Endothelial cell of hepatic sinusoid (primary cell): ENCODE data around the gene SH2D3A.
"Not testable (repeated sequence)": the region's sequence is repeated elsewhere in the genome, so short reads cannot be mapped to it uniquely, and the experiment has no call there.

ENCODE experiments used
- in situ Hi-C: cut with HindIII; loops from 2 replicates; pipeline ENCODE4 v1.10.0; 2017; ENCODE audit warnings: low sequenced_read_pairs

The SH2D3A gene

DNA sequence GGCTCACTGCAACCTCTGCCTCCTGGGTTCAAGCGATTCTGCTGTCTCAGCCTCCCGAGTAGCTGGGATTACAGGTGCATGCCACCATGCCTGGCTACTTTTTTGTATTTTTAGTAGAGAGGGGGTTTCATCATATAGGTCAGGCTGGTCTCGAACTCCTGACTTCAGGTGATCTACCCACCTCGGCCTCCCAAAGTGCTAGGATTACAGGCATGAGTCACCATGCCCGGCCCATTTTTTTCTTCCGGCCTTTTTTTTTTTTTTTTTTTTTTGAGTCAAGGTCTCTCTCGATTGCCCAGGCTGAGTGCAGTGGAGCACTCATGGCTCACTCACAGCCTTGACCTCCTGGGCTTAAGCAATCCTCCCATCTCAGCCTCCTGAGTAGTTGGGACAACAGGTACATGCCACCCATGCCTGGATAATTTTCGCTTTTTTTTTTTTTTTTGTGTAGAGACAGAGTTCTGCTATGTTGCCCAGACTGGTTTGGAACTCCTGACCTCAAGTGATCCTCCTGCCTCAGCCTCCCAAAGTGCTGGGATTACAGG, 4.9 kb downstream of the SH2D3A start:
- in situ Hi-C loops, result not testable (repeated sequence)

GRCh38 chr19:6761053-6761676, 6.1 kb downstream of the SH2D3A start:
- in situ Hi-C loops, result no loop called here

GRCh38 chr19:6760606-6761005, 6.6 kb downstream of the SH2D3A start:
- in situ Hi-C loops, result no loop called here

GRCh38 chr19:6754653-6755463, 12.4 kb downstream of the SH2D3A start:
- in situ Hi-C loops, result no loop called here

- in situ Hi-C loops, result no loop called here
These were observed 13.1 kb downstream of the SH2D3A start for GRCh38 chr19:6754136-6754535.

DNA sequence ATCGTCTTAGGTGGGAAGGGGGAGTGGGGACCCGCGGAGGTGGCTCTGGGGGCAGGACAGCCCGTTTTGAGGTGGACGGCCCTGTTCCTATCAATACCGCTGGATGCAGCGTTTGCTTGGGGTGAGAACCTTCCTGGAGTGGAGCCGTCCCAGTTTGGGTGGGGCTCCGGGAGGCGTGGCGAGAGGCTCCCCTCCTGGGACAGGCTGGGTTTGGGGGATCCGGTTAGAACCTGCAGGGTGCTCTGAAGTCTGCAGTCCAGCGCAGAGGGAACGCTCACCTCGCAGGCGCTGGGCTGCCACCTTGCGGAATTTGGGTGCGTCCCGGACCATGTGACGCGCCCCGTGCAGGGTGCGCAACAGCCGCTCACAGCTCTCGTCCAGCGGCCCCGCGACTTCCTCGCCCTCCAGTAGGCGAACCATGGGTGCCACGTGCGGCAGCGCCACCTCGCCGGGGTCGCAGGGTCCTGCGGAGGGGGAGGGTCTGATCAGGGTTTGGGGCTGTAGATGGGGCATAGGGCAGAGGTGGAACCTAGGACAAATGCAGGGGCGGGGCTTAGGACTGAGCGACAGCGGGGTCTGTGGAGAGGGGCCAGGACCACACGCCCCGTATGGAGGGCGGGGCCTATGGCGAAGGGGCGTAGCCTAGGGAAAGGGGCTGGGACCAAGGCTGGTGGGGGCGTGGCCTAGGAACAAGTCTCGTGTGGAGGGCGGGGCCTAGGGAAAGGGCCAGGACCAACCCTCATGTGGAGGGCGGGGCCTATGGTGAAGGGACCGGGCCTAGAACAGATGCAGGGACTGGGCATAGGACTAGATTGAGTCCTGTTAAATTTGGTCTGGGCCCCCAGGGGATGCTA, 13.8 kb downstream of the SH2D3A start:
- in situ Hi-C loops, result no loop called here

DNA sequence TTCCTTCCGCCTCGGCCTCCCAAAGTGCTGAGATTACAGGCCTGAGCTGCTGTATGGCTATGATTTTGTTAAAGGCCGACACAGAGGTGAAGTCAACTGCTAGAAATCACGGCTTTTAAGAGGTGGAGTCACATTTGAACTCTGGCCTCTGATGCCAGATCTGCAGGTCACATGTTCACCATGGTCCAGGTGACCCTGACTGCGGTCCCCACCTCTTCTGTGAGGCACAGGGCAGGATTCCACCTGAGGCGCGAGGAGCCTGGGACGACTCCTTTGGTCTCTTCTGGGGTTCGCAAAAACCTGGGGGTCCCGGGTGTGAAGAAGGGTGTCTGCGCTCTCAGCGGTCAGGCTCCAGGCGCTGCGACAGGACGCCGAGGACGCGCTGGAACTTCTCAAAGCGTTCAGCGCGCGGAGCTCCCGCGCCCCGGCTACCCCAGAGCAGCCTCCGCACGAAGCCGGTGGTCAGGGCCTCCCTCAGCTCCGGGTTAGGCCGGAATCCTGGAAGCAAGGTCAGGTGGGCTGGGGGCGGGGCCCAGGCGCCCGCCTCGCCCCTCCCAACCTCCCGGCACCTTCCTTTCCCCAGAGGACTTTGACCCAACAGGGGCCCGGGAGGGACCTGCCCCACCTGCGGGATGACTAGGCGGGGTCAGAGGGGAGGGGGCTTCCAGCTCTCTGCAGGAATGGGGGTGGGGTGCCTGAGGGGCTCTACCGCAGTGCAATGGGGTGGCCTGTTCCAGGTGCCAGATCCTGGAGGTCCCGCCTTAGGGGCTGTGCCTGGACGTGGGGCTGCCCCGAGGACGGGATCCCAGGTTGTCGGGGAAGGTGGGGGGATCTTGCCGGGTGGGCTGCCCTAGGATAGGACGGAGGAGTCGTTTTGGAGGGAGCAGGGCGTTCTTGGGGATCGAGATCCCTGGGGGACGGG, 14.7 kb downstream of the SH2D3A start:
- in situ Hi-C loops, result no loop called here

GRCh38 chr19:6751189-6751588, 16.0 kb downstream of the SH2D3A start:
- in situ Hi-C loops, result no loop called here

DNA sequence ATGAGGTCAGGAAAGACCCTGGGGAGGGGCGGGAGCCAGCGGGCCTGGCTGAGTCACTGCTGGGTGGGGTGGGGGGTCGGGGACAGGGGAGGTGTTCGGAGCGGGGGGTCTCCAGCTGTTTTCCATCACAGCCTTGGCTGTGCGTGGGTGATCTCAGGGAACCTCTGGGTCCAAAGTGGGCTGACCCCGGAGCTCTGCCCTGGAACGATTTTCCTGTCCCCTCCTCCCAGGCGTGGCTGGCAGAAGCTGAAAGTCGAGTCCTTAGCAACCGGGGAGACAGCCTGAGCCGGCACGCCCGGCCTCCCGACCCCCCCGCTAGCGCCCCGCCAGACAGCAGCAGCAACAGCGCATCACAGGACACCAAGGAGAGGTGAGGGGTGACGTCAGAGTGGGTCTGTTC, 17.2 kb downstream of the SH2D3A start:
- in situ Hi-C loops, result no loop called here

GRCh38 chr19:6748543-6748942, 18.7 kb downstream of the SH2D3A start:
- in situ Hi-C loops, result not testable (repeated sequence)

DNA sequence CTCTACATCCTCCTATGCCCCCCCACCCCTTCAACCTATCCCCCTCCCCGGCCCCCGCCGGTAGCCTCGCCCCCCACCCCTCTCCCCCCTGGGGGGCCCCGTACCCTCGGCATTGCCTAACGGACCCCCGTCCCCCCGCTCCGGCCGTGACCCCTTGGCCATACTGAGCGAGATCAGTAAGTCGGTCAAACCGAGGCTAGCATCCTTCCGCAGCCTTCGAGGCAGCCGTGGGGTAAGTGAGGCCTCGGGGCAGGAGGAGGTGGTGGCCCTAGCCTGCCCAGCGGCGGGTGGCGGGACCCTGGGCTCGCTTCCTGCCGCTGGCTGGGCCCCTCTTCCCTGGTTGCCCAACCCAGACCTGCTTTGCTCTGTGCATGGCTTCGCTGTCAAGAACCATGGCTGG, 21.3 kb downstream of the SH2D3A start:
- in situ Hi-C loops, result no loop called here

- in situ Hi-C loops, result no loop called here
These were observed 22.6 kb downstream of the SH2D3A start for GRCh38 chr19:6744381-6745301.

- in situ Hi-C loops, result no loop called here
These were observed 23.4 kb downstream of the SH2D3A start for GRCh38 chr19:6743714-6744380.

GRCh38 chr19:6743066-6743465, 24.2 kb downstream of the SH2D3A start:
- in situ Hi-C loops, result no loop called here

DNA sequence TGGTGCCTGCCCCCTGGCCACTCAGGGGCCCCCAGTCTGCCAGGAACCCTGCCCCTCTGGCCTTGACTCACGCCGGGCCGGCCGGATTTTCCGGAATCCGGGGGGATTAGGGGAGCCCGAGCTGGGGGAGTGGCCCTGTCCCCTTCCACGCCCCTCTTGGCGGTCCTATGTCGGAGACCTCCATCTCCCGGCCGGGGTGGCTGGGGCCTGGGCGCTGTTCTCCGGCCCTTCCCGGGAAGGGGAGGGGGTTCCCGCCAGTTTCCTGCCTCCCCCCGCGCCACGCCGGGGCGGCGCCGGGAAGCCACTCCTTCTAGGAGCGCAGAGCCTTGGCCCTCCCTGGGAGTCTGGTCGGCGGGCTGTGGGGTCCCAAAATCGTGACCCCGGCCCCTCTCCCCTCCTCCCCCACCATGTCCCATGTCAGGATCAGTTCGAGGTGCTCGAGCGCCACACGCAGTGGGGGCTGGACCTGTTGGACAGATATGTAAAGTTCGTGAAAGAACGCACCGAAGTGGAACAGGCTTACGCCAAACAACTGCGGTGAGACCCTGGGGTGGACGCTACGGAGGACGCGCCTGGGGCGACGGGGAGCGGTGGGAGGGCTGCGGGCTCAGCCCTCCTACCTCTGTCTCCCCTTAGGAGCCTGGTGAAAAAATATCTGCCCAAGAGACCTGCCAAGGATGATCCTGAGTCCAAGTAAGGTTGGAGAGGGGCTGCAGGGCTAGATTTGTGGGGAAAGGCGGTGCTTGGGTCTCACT, 26.5 kb downstream of the SH2D3A start:
- in situ Hi-C loops, result no loop called here

DNA sequence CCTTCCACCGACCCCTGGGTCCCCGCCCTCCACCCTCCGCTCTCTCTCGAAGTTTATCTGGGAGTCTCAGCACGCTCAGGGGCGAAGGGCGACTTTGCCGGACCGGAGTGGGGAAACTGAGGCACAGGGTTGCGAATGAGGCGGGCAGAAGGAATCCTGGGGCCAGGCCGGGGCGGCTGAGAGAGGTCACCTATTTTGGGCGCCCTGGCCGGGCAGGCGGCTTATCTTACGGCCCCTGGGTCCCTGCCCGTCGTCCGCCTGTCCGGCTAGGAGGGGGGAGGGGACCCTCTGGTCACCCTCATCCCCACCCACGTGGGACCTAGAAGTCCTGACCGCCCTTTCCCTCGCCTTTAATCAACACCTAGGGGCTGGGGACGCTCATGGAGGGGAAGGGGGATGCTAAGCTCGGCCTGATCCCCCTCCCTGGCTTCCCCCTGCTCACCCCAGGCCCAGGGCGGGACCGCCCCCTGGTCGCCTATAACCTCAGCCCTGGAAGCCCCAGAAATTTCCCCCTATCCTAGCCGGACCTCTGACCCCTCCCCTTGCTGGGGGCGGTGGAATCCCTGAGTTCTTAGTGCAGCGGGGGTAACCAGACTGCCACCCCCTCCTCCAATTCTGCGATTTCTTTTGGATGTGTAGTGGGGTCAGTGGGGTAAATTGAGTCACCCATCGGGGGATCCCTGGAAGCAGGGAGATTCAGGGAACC, 27.2 kb downstream of the SH2D3A start:
- in situ Hi-C loops, result no loop called here

- in situ Hi-C loops, result no loop called here
These were observed 27.8 kb downstream of the SH2D3A start, which contains the start of gene TRIP10 for GRCh38 chr19:6739390-6739882. Gene TRIP10, plus strand, starts transcription at chr19:6739680. Its CDS starts 82 bp downstream, at chr19:6739762.
